CD4-positive, alpha-beta T cell treated with Interferon alpha-2 for 1 hour (primary cell): ENCODE results near the gene ACACB.

Source experiments
- DNase-seq, 2 donors: peaks; one replicate each; pipeline ENCODE4 v3.0.0-alpha.2; 2020 to 2022

ACACB gene

GRCh38 chr12:109309381-109310246, 193.2 kb downstream of the ACACB start:
- DNase-seq: no peak

GRCh38 chr12:109310247-109311125, 194.1 kb downstream of the ACACB start:
- no peak for DNase-seq
